ENCODE measurements around the gene STARD7. TPM values are rescaled to one million over a fixed set of nuclear protein-coding genes. Genes with fewer than 3 reads are reported as not detected.

The STARD7 gene
- total and polyA plus RNA-seq, 2 of the 13 experiments (the other 11 are each of a cell fraction or from before 2014, with no cell fraction given): 88.2 to 300 TPM

- FAIRE-seq: no peak
- ChIA-PET POLR2A (interaction anchor here (2.0 kb wide), 1 partner anchor 13 kb away, joined by 10 read pairs; the partner anchor contains the start of gene STARD7), CTCF (ENCODE audit: low intra/inter-chr PET ratio, low total read pairs) (no interaction called here)
- intact Hi-C loops (cut with micrococcal nuclease; ENCODE audit: unreplicated experiment): no loop called here
- Histone ChIP-seq H3K4me2 (ENCODE audit: low read depth, low read length) (no peak overlapping the region), H4K20me1 (ENCODE audit: insufficient read depth, low read length) (peaks cover 42% of the 10 kb centered on the region), H3K79me2 (ENCODE audit: insufficient read depth, low read length) (peaks cover 66% of the 10 kb centered on the region), H2AFZ (ENCODE audit: low read length) (no peak overlapping the region), H3K9ac (ENCODE audit: insufficient read depth, low read depth, low read length) (no peak overlapping the region), H3K4me1 (ENCODE audit: insufficient read depth, low read length) (peaks cover 29% of the 10 kb centered on the region), H3K27ac (ENCODE audit: extremely low read length, insufficient read depth, low read length) (peak overlapping the region; percentile 10), H3K36me3 (replicated peaks in 1 of 2; ENCODE audit: control insufficient read depth in 1 of 2, insufficient read depth in 2 of 2, low read length in 2 of 2) (peaks cover 24 to 51% of the 10 kb centered on the region in 2 experiments), H3K9me3 (ENCODE audit: low read length) (no peaks in the 10 kb centered on the region), H3K4me3 (replicated peaks in 1 of 3; ENCODE audit: insufficient read depth in 1 of 3, low read depth in 2 of 3, low read length in 3 of 3) (no peak overlapping the region), H3K27me3 (ENCODE audit: control insufficient read depth in 1 of 2, insufficient read depth in 2 of 2, low read length in 2 of 2) (no peaks in the 10 kb centered on the region)
- in situ Hi-C loops (cut with HindIII; ENCODE audit: extremely low pct_ligation_motif_present, low pct_unique_long_range_greater_than_20kb): no loop called here
- WGBS (ENCODE audit: low lambda C conversion rate): 68% methylated on average over 10 of the region's 10 CpGs
- 0 out of 2 replicates have a peak, but pooled peaks have one; percentile 45 for TF ChIP-seq MYPOP (CRISPR knock-in tag; IDR thresholded peaks at IDR 0.05)
- TF ChIP-seq LCORL (IDR thresholded peaks at IDR 0.05): no peak
- TF ChIP-seq LCORL (CRISPR knock-in tag; IDR thresholded peaks at IDR 0.05): 0 out of 2 replicates have a peak, but pooled peaks have one; percentile 43
- TF ChIP-seq CREB1 (IDR thresholded peaks at IDR 0.05): no peak
- peak; percentile 33; the same call in 1 of the 2 replicates for TF ChIP-seq CREB1 (CRISPR knock-in tag; IDR thresholded peaks at IDR 0.05)
- no peak for TF ChIP-seq CEBPZ (IDR thresholded peaks at IDR 0.05; ENCODE audit: low read length)
- TF ChIP-seq, protein P1, sequence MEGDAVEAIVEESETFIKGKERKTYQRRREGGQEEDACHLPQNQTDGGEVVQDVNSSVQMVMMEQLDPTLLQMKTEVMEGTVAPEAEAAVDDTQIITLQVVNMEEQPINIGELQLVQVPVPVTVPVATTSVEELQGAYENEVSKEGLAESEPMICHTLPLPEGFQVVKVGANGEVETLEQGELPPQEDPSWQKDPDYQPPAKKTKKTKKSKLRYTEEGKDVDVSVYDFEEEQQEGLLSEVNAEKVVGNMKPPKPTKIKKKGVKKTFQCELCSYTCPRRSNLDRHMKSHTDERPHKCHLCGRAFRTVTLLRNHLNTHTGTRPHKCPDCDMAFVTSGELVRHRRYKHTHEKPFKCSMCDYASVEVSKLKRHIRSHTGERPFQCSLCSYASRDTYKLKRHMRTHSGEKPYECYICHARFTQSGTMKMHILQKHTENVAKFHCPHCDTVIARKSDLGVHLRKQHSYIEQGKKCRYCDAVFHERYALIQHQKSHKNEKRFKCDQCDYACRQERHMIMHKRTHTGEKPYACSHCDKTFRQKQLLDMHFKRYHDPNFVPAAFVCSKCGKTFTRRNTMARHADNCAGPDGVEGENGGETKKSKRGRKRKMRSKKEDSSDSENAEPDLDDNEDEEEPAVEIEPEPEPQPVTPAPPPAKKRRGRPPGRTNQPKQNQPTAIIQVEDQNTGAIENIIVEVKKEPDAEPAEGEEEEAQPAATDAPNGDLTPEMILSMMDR (CRISPR knock-in tag; IDR thresholded peaks at IDR 0.05): 0 out of 2 replicates have a peak, but pooled peaks have one; percentile 23
- no TSS peak for BruUV-seq (replicated peaks)
- peak; percentile 35 for DNase-seq (ENCODE audit: low spot score)
- ATAC-seq: peak; percentile 80
Measured at GRCh38 chr2:96195410-96196066, 13.1 kb downstream of the STARD7 start.
